Activated T-helper 2 cell treated with anti-CD3 and anti-CD28 coated beads, Interferon-gamma antibody, Interleukin-2, Interleukin-4, amounts not matched to agents 10 μg/mL and 5 μg/mL and 100 μg/mL, durations not matched to agents 14 hours and 24 hours and 36 hours (primary cell): Measurements from ENCODE around the gene FAM227A. TPM values are rescaled to one million over a fixed set of nuclear protein-coding genes. Genes with fewer than 3 reads are reported as not detected.
A peak's percentile ranks its signal among the peaks of the same experiment; 100 is the strongest.

Experiments
- DNase-seq: peaks from one replicate; pipeline ENCODE4 v3.0.0; 2021; ENCODE audit warnings: low spot score
- H3K27ac Mint-ChIP-seq: one replicate; pipeline ENCODE4 v1.8.0; 2021; ENCODE audit warnings: mixed read lengths
- H3K27me3 Mint-ChIP-seq: one replicate; pipeline ENCODE4 v1.8.0; 2021; ENCODE audit warnings: low read depth, mixed read lengths
- H3K36me3 Mint-ChIP-seq: one replicate; pipeline ENCODE4 v1.8.0; 2021; ENCODE audit warnings: low read depth, mixed read lengths
- H3K4me1 Mint-ChIP-seq: one replicate; pipeline ENCODE4 v1.8.0; 2021; ENCODE audit warnings: low read depth, mixed read lengths
- H3K4me3 Mint-ChIP-seq: one replicate; pipeline ENCODE4 v1.8.0; 2021; ENCODE audit warnings: low read depth, mild to moderate bottlenecking, moderate library complexity, mixed read lengths
- H3K9me3 Mint-ChIP-seq: one replicate; pipeline ENCODE4 v1.8.0; 2021; ENCODE audit warnings: mixed read lengths
- intact Hi-C: fragments of 100-400 bp; cut with micrococcal nuclease; formaldehyde crosslinking; loops from one replicate; pipeline ENCODE4 v1.15.1; 2023
- total RNA-seq: library from RNA; stranded (reverse); gene quantifications from 2 replicates; pipeline ENCODE4 v1.2.3, GENCODE V29; 2022

FAM227A gene
- 0.05 and 0.28 TPM in 2 replicates for total RNA-seq

GRCh38 chr22:38656256-38657044 lies at the start of gene FAM227A, which contains the start of gene CBY1:
Gene FAM227A (minus strand): TSS chr22:38656392. CDS start chr22:38650168, 6,224 bp downstream.
Gene CBY1 (plus strand): TSS chr22:38656638. CDS start chr22:38668055, 11,417 bp downstream.
- H3K27me3 Mint-ChIP-seq, result no peaks in the 10 kb centered on the region
- H3K9me3 Mint-ChIP-seq, result no peaks in the 10 kb centered on the region
- peak within 1 kb of the TSS; percentile 85 for H3K4me3 Mint-ChIP-seq
- intact Hi-C loops, result loop anchor here (2.0 kb wide), 1 partner anchor 48 kb away; the partner anchor contains the start of gene GTPBP1
- peak within 1 kb of the TSS; percentile 87 for H3K27ac Mint-ChIP-seq
- peak; percentile 83 for DNase-seq
- peaks cover 10% of the 10 kb centered on the region for H3K4me1 Mint-ChIP-seq
- H3K36me3 Mint-ChIP-seq, result no peaks in the 10 kb centered on the region

DNA sequence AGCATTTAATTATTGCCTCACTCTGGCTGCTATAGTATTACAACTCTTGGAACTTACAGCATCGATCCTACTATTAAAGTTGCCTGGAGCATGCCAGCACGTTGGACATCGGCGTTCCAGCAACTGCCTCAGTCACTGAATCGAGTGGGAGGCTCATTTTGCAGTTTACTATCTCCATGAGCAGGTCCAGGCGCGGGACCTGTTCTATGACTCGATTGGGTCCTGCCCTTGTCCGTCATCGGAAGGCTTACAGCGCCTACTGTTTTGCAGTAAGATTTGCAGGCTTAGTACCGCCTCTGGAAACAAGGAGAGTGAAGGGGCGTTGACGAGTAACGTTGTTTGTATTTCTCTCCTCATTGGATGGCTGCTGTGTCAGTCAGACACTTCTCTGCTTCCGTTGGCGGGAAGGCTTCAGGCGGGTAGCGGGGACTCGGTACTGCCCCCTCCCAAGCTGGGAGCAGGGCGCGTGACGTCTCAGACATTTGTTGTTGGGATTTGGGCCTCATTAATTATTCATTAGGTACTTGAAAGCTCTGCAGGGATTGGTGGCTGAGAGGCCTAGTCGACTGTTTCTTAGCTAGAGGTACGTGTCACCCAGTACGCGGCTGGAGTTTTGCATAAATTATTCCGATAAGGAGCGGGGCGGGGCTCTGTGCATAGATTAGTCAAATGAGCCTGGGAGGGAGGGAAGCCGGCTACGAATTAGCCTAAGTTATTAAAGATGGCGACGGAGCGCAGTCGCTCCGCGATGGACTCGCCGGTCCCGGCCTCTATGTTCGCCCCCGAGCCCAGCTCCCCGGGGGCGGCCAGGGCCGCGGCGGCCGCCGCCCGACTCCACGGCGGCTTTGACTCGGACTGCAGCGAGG lies 49.3 kb upstream of the FAM227A start, which contains the start of gene GTPBP1:
Gene GTPBP1 (plus strand): TSS at position 710 of the 866 bp plus-strand sequence. CDS start 12 bp downstream, at position 722.
- peak; percentile 98 for DNase-seq
- Mint-ChIP-seq H3K9me3 (no peaks in the 10 kb centered on the region), H3K27ac (peak within 1 kb of the TSS; percentile 100), H3K36me3 (peaks cover 36% of the 10 kb centered on the region), H3K4me3 (peak within 1 kb of the TSS; percentile 91), H3K27me3 (no peaks in the 10 kb centered on the region), H3K4me1 (peaks cover 41% of the 10 kb centered on the region)
- intact Hi-C loops, result loop anchor here (1.0 to 10.0 kb wide), 5 partner anchors 49 to 311 kb away; partner anchors contain the start of genes CBY1, DDX17, DMC1 and FAM227A

- H3K9me3 Mint-ChIP-seq, result no peaks in the 10 kb centered on the region
- intact Hi-C loops, result loop anchor here (1.0 to 10.0 kb wide), 5 partner anchors 48 to 310 kb away; partner anchors contain the start of genes CBY1, DDX17, DMC1 and FAM227A
- H3K27me3 Mint-ChIP-seq, result no peaks in the 10 kb centered on the region
- peaks cover 35% of the 10 kb centered on the region for H3K36me3 Mint-ChIP-seq
- H3K4me1 Mint-ChIP-seq, result peaks cover 37% of the 10 kb centered on the region
- H3K4me3 Mint-ChIP-seq, result peak overlapping the region; percentile 86
- no peak for DNase-seq
- H3K27ac Mint-ChIP-seq, result peak overlapping the region; percentile 100
Measured at GRCh38 chr22:38704654-38705234, 48.6 kb upstream of the FAM227A start.

GRCh38 chr22:38700789-38701628 lies 44.8 kb upstream of the FAM227A start, which contains the start of gene JOSD1:
Gene JOSD1 (minus strand): TSS chr22:38700943. CDS start chr22:38699987, 956 bp downstream.
- Mint-ChIP-seq H3K36me3 (peaks cover 40% of the 10 kb centered on the region), H3K9me3 (no peaks in the 10 kb centered on the region), H3K27me3 (no peaks in the 10 kb centered on the region), H3K27ac (peak within 1 kb of the TSS; percentile 100), H3K4me3 (peak within 1 kb of the TSS; percentile 97), H3K4me1 (peaks cover 40% of the 10 kb centered on the region)
- intact Hi-C loops, result loop anchor here (2.0 to 10.0 kb wide), 3 partner anchors 20 to 306 kb away; partner anchors contain the start of genes DMC1 and TOMM22
- DNase-seq, result peak; percentile 97

GRCh38 chr22:38700270-38700788 lies 44.1 kb upstream of the FAM227A start:
- Mint-ChIP-seq H3K27ac (peak overlapping the region; percentile 94), H3K36me3 (peaks cover 40% of the 10 kb centered on the region), H3K4me3 (peak overlapping the region; percentile 92), H3K9me3 (no peaks in the 10 kb centered on the region), H3K27me3 (no peaks in the 10 kb centered on the region), H3K4me1 (peaks cover 40% of the 10 kb centered on the region)
- intact Hi-C loops, result loop anchor here (2.0 to 10.0 kb wide), 3 partner anchors 20 to 306 kb away; partner anchors contain the start of genes DMC1 and TOMM22
- DNase-seq, result no peak

GRCh38 chr22:38699784-38700183 lies 43.6 kb upstream of the FAM227A start:
- H3K27me3 Mint-ChIP-seq, result no peaks in the 10 kb centered on the region
- H3K36me3 Mint-ChIP-seq, result peaks cover 46% of the 10 kb centered on the region
- intact Hi-C loops, result loop anchor here (2.0 to 10.0 kb wide), 3 partner anchors 19 to 305 kb away; partner anchors contain the start of genes DMC1 and TOMM22
- H3K27ac Mint-ChIP-seq, result peak overlapping the region; percentile 94
- H3K4me1 Mint-ChIP-seq, result peaks cover 40% of the 10 kb centered on the region
- peak overlapping the region; percentile 92 for H3K4me3 Mint-ChIP-seq
- H3K9me3 Mint-ChIP-seq, result no peaks in the 10 kb centered on the region
- no peak for DNase-seq

DNA sequence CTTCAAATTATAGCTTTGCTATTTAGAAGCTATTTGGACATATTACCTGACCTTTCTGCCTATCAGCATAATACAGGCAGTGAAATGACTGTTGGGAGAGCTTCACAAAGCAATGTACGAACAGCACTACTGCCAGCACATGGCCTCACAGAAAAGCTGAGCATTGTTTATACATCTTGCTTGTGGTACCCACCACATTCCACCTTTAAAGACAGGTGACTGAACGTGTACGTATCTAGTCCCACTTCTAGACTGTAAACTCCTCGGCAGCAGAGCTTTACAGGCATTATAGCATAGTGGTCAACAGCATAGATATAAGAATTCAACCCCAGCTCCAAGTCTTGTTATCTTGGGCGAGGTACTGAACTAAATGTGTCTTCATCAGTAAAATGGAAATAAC lies 43.0 kb upstream of the FAM227A start:
- H3K27me3 Mint-ChIP-seq, result no peaks in the 10 kb centered on the region
- H3K9me3 Mint-ChIP-seq, result no peaks in the 10 kb centered on the region
- intact Hi-C loops, result no loop called here
- DNase-seq, result no peak
- H3K4me3 Mint-ChIP-seq, result peak overlapping the region; percentile 92
- H3K27ac Mint-ChIP-seq, result peak overlapping the region; percentile 94
- peaks cover 39% of the 10 kb centered on the region for H3K4me1 Mint-ChIP-seq
- peaks cover 51% of the 10 kb centered on the region for H3K36me3 Mint-ChIP-seq

DNA sequence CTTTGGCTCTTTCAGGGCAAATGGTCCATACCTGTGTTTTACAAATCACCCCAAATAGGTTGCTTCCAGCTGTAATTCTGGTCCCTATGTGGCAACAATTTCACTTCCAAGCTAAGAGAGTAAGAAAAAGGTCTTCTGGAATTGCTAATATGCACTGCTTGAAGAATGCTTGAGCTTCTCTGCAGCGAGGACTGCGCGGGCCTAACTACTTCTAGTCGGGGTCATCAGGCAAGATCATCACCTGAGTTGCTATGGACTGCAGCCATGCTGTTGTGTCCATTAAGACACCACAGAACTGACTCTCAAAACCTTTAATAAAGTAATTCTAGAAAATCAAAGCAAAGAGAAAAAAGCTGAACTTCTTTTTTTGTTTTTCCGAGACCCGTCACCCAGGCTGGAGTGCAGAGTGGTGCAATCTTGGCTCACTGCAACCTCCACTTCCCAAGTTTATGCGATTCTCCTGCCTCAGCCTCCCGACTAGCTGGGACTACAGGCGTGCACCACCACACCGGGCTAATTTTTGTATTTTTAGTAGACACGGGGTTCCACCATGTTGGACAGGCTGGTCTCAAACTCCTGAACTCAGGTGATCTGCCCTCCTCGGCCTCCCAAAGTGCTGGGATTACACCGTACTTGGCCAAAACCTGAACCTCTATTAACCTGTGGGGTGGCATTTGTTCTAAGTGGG lies 42.4 kb upstream of the FAM227A start:
- peak overlapping the region; percentile 94 for H3K27ac Mint-ChIP-seq
- peak overlapping the region; percentile 92 for H3K4me3 Mint-ChIP-seq
- H3K36me3 Mint-ChIP-seq, result peaks cover 57% of the 10 kb centered on the region
- intact Hi-C loops, result no loop called here
- peaks cover 45% of the 10 kb centered on the region for H3K4me1 Mint-ChIP-seq
- no peak for DNase-seq
- no peaks in the 10 kb centered on the region for H3K27me3 Mint-ChIP-seq
- H3K9me3 Mint-ChIP-seq, result no peaks in the 10 kb centered on the region

DNA sequence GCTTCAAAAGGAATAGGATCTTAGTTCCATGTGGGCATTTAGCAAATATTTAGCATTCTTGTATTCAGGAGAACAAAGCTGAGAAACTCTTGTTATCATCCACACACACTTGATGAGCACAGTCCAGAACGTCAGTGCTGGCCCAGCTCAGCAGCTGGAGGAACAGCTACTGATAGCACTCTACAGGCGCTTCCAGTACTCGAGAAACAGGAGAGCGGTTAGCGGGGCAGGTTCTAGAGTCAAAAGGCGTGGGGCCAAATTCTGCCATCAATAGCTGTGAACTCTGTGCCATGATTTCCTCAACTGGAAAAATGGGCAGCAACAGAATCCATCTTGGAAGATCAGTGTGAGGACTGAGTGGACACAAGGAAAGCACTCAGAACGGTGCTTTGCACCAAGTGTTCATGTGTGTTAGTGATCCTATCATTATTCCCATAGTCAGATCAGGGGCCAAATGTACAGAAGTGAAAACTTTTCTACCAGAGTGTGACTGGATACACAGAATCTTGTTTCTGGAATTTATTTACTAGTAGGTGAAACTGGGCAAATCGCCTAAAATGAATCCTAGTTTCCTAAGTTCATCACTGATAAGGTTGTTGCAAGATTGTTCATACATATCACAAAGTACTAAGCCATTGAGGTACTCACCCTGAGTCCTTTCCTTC lies 41.4 kb upstream of the FAM227A start:
- Mint-ChIP-seq H3K4me1 (peaks cover 51% of the 10 kb centered on the region), H3K27ac (peak overlapping the region; percentile 84), H3K4me3 (peak overlapping the region; percentile 92), H3K9me3 (no peaks in the 10 kb centered on the region), H3K27me3 (no peaks in the 10 kb centered on the region), H3K36me3 (peaks cover 66% of the 10 kb centered on the region)
- no peak for DNase-seq
- intact Hi-C loops, result no loop called here

- no peak for DNase-seq
- Mint-ChIP-seq H3K27me3 (no peaks in the 10 kb centered on the region), H3K9me3 (no peaks in the 10 kb centered on the region), H3K4me3 (peak overlapping the region; percentile 92), H3K27ac (peak overlapping the region; percentile 84), H3K4me1 (peaks cover 51% of the 10 kb centered on the region), H3K36me3 (peaks cover 73% of the 10 kb centered on the region)
- intact Hi-C loops, result no loop called here
Measured at GRCh38 chr22:38696606-38697424, 40.6 kb upstream of the FAM227A start.
